ENCODE data around the gene MMAA. TPM values are rescaled to one million over a fixed set of nuclear protein-coding genes. Genes with fewer than 3 reads are reported as not detected.
A peak's percentile ranks its signal among the peaks of the same experiment; 100 is the strongest.

Gene MMAA
- total RNA-seq, 1 experiment from 2014 or later = 4.0 TPM

- no peaks in the 10 kb centered on the region for H4K20me1 ChIP-seq (ENCODE audit: insufficient read depth, low read depth, low read length)
- H3K9me3 ChIP-seq (ENCODE audit: low read length) = peaks cover 14% of the 10 kb centered on the region
- H3K4me3 ChIP-seq (ENCODE audit: low read length) = no peak overlapping the region
- H2AFZ ChIP-seq (ENCODE audit: low read length) = no peak overlapping the region
- no peaks in the 10 kb centered on the region for H3K79me2 ChIP-seq (ENCODE audit: low read length)
- H3K27ac ChIP-seq (ENCODE audit: low read length) = no peak overlapping the region
- H3K4me2 ChIP-seq (ENCODE audit: low read depth, low read length, poor library complexity, severe bottlenecking) = no peak overlapping the region
- no peaks in the 10 kb centered on the region; the same call in 1 of the 2 replicates for H3K27me3 ChIP-seq (ENCODE audit: low read length)
- H3K9ac ChIP-seq (ENCODE audit: low read length) = no peak overlapping the region
- no peak for DNase-seq
- H3K36me3 ChIP-seq (ENCODE audit: insufficient read depth, low read length) = no peaks in the 10 kb centered on the region
- no peaks in the 10 kb centered on the region for H3K9me2 ChIP-seq (replicated peaks; ENCODE audit: insufficient read depth, low read length)
- H3K4me1 ChIP-seq (ENCODE audit: low read length) = no peaks in the 10 kb centered on the region
Measured at GRCh38 chr4:145602129-145602760, 16.9 kb upstream of the MMAA start.

GRCh38 chr4:145605941-145606340 lies 13.2 kb upstream of the MMAA start:
- H3K4me3 ChIP-seq (ENCODE audit: low read length) = no peak overlapping the region; the same call in 1 of the 2 replicates

GRCh38 chr4:145609481-145610427 lies 9.4 kb upstream of the MMAA start:
- no peak overlapping the region for H3K4me2 ChIP-seq (ENCODE audit: low read depth, low read length, poor library complexity, severe bottlenecking)
- H3K79me2 ChIP-seq (ENCODE audit: low read length) = no peaks in the 10 kb centered on the region
- no peaks in the 10 kb centered on the region for H3K9me2 ChIP-seq (replicated peaks; ENCODE audit: insufficient read depth, low read length)
- H4K20me1 ChIP-seq (ENCODE audit: insufficient read depth, low read depth, low read length) = no peaks in the 10 kb centered on the region
- H3K4me1 ChIP-seq (ENCODE audit: low read length) = no peaks in the 10 kb centered on the region
- no peaks in the 10 kb centered on the region for H3K36me3 ChIP-seq (ENCODE audit: insufficient read depth, low read length)
- no peak overlapping the region for H3K27ac ChIP-seq (ENCODE audit: low read length)
- peak; percentile 88 for DNase-seq
- H2AFZ ChIP-seq (ENCODE audit: low read length) = no peak overlapping the region
- no peaks in the 10 kb centered on the region; the same call in 1 of the 2 replicates for H3K27me3 ChIP-seq (ENCODE audit: low read length)
- H3K9ac ChIP-seq (ENCODE audit: low read length) = no peak overlapping the region
- H3K9me3 ChIP-seq (ENCODE audit: low read length) = peaks cover 14% of the 10 kb centered on the region
- no peak overlapping the region for H3K4me3 ChIP-seq (ENCODE audit: low read length)

More at GRCh38 chr4:145605941-145606340, 13.2 kb upstream of the MMAA start:
- no peaks in the 10 kb centered on the region for H4K20me1 ChIP-seq (ENCODE audit: insufficient read depth, low read depth, low read length)
- no peak overlapping the region for H3K27ac ChIP-seq (ENCODE audit: low read length)
- H3K9me2 ChIP-seq (replicated peaks; ENCODE audit: insufficient read depth, low read length) = no peaks in the 10 kb centered on the region
- H3K4me2 ChIP-seq (ENCODE audit: low read depth, low read length, poor library complexity, severe bottlenecking) = no peak overlapping the region
- no peak for DNase-seq
- no peaks in the 10 kb centered on the region for H3K36me3 ChIP-seq (ENCODE audit: insufficient read depth, low read length)
- no peak overlapping the region for H2AFZ ChIP-seq (ENCODE audit: low read length)
- H3K79me2 ChIP-seq (ENCODE audit: low read length) = no peaks in the 10 kb centered on the region
- no peaks in the 10 kb centered on the region for H3K4me1 ChIP-seq (ENCODE audit: low read length)
- peaks cover 14% of the 10 kb centered on the region for H3K9me3 ChIP-seq (ENCODE audit: low read length)
- H3K27me3 ChIP-seq (ENCODE audit: low read length) = no peaks in the 10 kb centered on the region; the same call in 1 of the 2 replicates
- no peak overlapping the region for H3K9ac ChIP-seq (ENCODE audit: low read length)

GRCh38 chr4:145613566-145614232 lies 5.5 kb upstream of the MMAA start:
- Histone ChIP-seq H3K27ac (ENCODE audit: low read length) (no peak overlapping the region), H3K36me3 (ENCODE audit: insufficient read depth, low read length) (no peaks in the 10 kb centered on the region), H3K4me3 (ENCODE audit: low read length) (no peak overlapping the region), H2AFZ (ENCODE audit: low read length) (no peak overlapping the region), H3K27me3 (ENCODE audit: low read length) (no peaks in the 10 kb centered on the region), H3K4me1 (ENCODE audit: low read length) (peaks cover 10% of the 10 kb centered on the region), H3K79me2 (ENCODE audit: low read length) (peaks cover 3% of the 10 kb centered on the region; the same call in 1 of the 2 replicates), H3K4me2 (ENCODE audit: low read depth, low read length, poor library complexity, severe bottlenecking) (no peak overlapping the region), H3K9ac (ENCODE audit: low read length) (no peak overlapping the region), H3K9me3 (ENCODE audit: low read length) (no peaks in the 10 kb centered on the region), H4K20me1 (ENCODE audit: insufficient read depth, low read depth, low read length) (no peaks in the 10 kb centered on the region), H3K9me2 (replicated peaks; ENCODE audit: insufficient read depth, low read length) (no peaks in the 10 kb centered on the region)
- no peak for DNase-seq

GRCh38 chr4:145614233-145614610 lies 5.0 kb upstream of the MMAA start:
- no peaks in the 10 kb centered on the region for H3K9me2 ChIP-seq (replicated peaks; ENCODE audit: insufficient read depth, low read length)
- peaks cover 10% of the 10 kb centered on the region for H3K4me1 ChIP-seq (ENCODE audit: low read length)
- H3K27ac ChIP-seq (ENCODE audit: low read length) = no peak overlapping the region

GRCh38 chr4:145618210-145618931 lies 814 bp upstream of the MMAA start:
- Histone ChIP-seq H3K36me3 (ENCODE audit: insufficient read depth, low read length) (peaks cover 4% of the 10 kb centered on the region; the same call in 1 of the 2 replicates), H4K20me1 (ENCODE audit: insufficient read depth, low read depth, low read length) (no peaks in the 10 kb centered on the region), H3K27ac (ENCODE audit: low read length) (peak overlapping the region; percentile 66), H3K4me1 (ENCODE audit: low read length) (peaks cover 20% of the 10 kb centered on the region), H3K79me2 (ENCODE audit: low read length) (peaks cover 14% of the 10 kb centered on the region; the same call in 1 of the 2 replicates), H2AFZ (ENCODE audit: low read length) (peak overlapping the region; percentile 22; the same call in 1 of the 2 replicates), H3K9me2 (replicated peaks; ENCODE audit: insufficient read depth, low read length) (no peaks in the 10 kb centered on the region), H3K9me3 (ENCODE audit: low read length) (no peaks in the 10 kb centered on the region), H3K4me2 (ENCODE audit: low read depth, low read length, poor library complexity, severe bottlenecking) (peak overlapping the region; percentile 90), H3K9ac (ENCODE audit: low read length) (peak overlapping the region; percentile 89), H3K4me3 (ENCODE audit: low read length) (peak overlapping the region; percentile 82), H3K27me3 (ENCODE audit: low read length) (no peaks in the 10 kb centered on the region)
- DNase-seq = peak; percentile 76

More at GRCh38 chr4:145614233-145614610, 5.0 kb upstream of the MMAA start:
- no peaks in the 10 kb centered on the region for H3K27me3 ChIP-seq (ENCODE audit: low read length)
- H3K4me2 ChIP-seq (ENCODE audit: low read depth, low read length, poor library complexity, severe bottlenecking) = no peak overlapping the region
- no peaks in the 10 kb centered on the region for H3K9me3 ChIP-seq (ENCODE audit: low read length)
- H3K9ac ChIP-seq (ENCODE audit: low read length) = no peak overlapping the region
- no peaks in the 10 kb centered on the region for H3K36me3 ChIP-seq (ENCODE audit: insufficient read depth, low read length)
- no peak overlapping the region for H2AFZ ChIP-seq (ENCODE audit: low read length)
- no peak overlapping the region for H3K4me3 ChIP-seq (ENCODE audit: low read length)
- no peak for DNase-seq
- H3K79me2 ChIP-seq (ENCODE audit: low read length) = peaks cover 6% of the 10 kb centered on the region; the same call in 1 of the 2 replicates
- H4K20me1 ChIP-seq (ENCODE audit: insufficient read depth, low read depth, low read length) = no peaks in the 10 kb centered on the region

- Histone ChIP-seq H3K9me2 (replicated peaks; ENCODE audit: insufficient read depth, low read length) (no peaks in the 10 kb centered on the region), H4K20me1 (ENCODE audit: insufficient read depth, low read depth, low read length) (no peaks in the 10 kb centered on the region), H3K27ac (ENCODE audit: low read length) (peak overlapping the region; percentile 66), H3K27me3 (ENCODE audit: low read length) (no peaks in the 10 kb centered on the region), H3K36me3 (ENCODE audit: insufficient read depth, low read length) (peaks cover 4% of the 10 kb centered on the region; the same call in 1 of the 2 replicates), H3K4me2 (ENCODE audit: low read depth, low read length, poor library complexity, severe bottlenecking) (peak overlapping the region; percentile 90), H3K79me2 (ENCODE audit: low read length) (peaks cover 14% of the 10 kb centered on the region; the same call in 1 of the 2 replicates), H2AFZ (ENCODE audit: low read length) (peak overlapping the region; percentile 94), H3K9ac (ENCODE audit: low read length) (peak overlapping the region; percentile 89), H3K9me3 (ENCODE audit: low read length) (no peaks in the 10 kb centered on the region), H3K4me3 (ENCODE audit: low read length) (peak overlapping the region; percentile 82), H3K4me1 (ENCODE audit: low read length) (peaks cover 20% of the 10 kb centered on the region)
- DNase-seq = peak; percentile 83
Measured at GRCh38 chr4:145619639-145619996, 433 bp downstream of the MMAA start.
